HG03378 (cell line): Measurements from ENCODE around the gene TMEM161A.

Experiments
- ATAC-seq: cut with Tn5 transposase; IDR thresholded peaks from one replicate; pipeline ENCODE4 v1.9.1; 2021; ENCODE audit warnings: mild to moderate bottlenecking, moderate library complexity; ENCODE audit not compliant: unreplicated experiment

TMEM161A gene

GRCh38 chr19:19098703-19099632 is 39.3 kb downstream of the TMEM161A start:
- no peak for ATAC-seq

- no peak for ATAC-seq
Measured at GRCh38 chr19:19098084-19098702, 40.1 kb downstream of the TMEM161A start.

- ATAC-seq, result no peak
Measured at GRCh38 chr19:19096641-19097627, 41.3 kb downstream of the TMEM161A start.

- ATAC-seq, result no peak
Measured at GRCh38 chr19:19095691-19096090, 42.6 kb downstream of the TMEM161A start.

- no peak for ATAC-seq
Measured at GRCh38 chr19:19094513-19094912, 43.8 kb downstream of the TMEM161A start.

GRCh38 chr19:19087676-19088075 is 50.6 kb downstream of the TMEM161A start:
- no peak for ATAC-seq

- no peak for ATAC-seq
Measured at GRCh38 chr19:19083413-19084178, 54.7 kb downstream of the TMEM161A start.

- no peak for ATAC-seq
Measured at GRCh38 chr19:19081642-19082151, 56.6 kb downstream of the TMEM161A start.

- ATAC-seq, result no peak
Measured at GRCh38 chr19:19079571-19079970, 58.7 kb downstream of the TMEM161A start.

- no peak for ATAC-seq
Measured at GRCh38 chr19:19078801-19079200, 59.5 kb downstream of the TMEM161A start.

- ATAC-seq, result no peak
Measured at GRCh38 chr19:19077103-19077502, 61.2 kb downstream of the TMEM161A start.

GRCh38 chr19:19076476-19076875 is 61.8 kb downstream of the TMEM161A start:
- no peak for ATAC-seq

GRCh38 chr19:19075126-19075525 is 63.2 kb downstream of the TMEM161A start:
- no peak for ATAC-seq

- ATAC-seq, result no peak
Measured at GRCh38 chr19:19074196-19074882, 63.9 kb downstream of the TMEM161A start.

- no peak for ATAC-seq
Measured at GRCh38 chr19:19071897-19072296, 66.4 kb downstream of the TMEM161A start.
